ENCODE measurements around the gene PCDHGB3.

DNA sequence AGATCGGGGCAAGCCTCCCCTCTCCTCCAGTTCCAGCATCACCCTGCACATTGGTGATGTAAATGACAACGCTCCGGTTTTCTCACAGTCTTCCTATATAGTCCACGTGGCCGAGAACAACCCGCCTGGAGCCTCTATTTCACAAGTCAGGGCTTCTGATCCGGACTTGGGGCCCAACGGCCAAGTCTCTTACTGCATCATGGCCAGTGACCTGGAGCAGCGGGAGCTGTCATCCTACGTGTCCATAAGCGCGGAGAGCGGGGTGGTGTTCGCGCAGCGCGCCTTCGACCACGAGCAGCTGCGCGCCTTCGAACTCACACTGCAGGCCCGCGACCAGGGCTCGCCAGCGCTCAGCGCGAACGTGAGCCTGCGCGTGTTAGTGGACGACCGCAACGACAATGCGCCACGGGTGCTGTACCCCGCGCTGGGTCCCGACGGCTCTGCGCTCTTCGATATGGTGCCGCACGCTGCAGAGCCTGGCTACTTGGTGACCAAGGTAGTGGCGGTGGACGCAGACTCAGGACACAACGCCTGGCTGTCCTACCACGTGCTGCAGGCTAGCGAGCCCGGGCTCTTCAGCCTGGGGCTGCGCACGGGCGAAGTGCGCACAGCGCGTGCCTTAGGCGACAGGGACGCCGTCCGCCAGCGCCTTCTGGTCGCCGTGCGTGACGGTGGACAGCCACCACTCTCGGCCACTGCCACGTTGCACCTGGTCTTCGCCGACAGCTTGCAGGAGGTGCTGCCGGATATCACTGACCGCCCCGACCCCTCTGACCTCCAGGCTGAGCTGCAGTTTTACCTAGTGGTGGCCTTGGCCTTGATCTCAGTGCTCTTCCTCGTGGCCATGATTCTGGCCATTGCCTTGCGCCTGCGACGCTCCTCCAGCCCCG is 19.4 kb downstream of the PCDHGB3 start:
- TF ChIP-seq TAF1 (IDR thresholded peaks at IDR 0.05; ENCODE audit: low read depth, low read length): no peak
- no peak for TF ChIP-seq POLR2A (IDR thresholded peaks at IDR 0.05; ENCODE audit: low read depth, low read length)
- no peak for TF ChIP-seq POLR2AphosphoS5 (IDR thresholded peaks at IDR 0.05; ENCODE audit: low read depth, low read length)
